Lower leg skin (tissue), 3 donors: Measurements from ENCODE around the gene NTRK2.

Experiments used
- CTCF ChIP-seq, 3 donors: fragments of 450-650 bp; IDR thresholded peaks; one replicate each; pipeline ENCODE4 v1.5.1; 2016; ENCODE audit warnings: antibody characterized with exemption in 3 of 3, mild to moderate bottlenecking in 3 of 3, moderate library complexity in 2 of 3
- POLR2A ChIP-seq, 2 donors: fragments of 450-650 bp; IDR thresholded peaks; one replicate each; pipeline ENCODE4 v1.6.1; 2016 to 2017; ENCODE audit warnings: antibody characterized with exemption in 2 of 2, mild to moderate bottlenecking in 1 of 2, moderate library complexity in 1 of 2

GRCh38 chr9:84799251-84799650, 129.7 kb downstream of the NTRK2 start:
- no peak for TF ChIP-seq POLR2A (IDR thresholded peaks at IDR 0.05)
- TF ChIP-seq CTCF (IDR thresholded peaks at IDR 0.05): no peak
